ENCODE results near the gene PRMT6. TPM values are rescaled to one million over a fixed set of nuclear protein-coding genes. Genes with fewer than 3 reads are reported as not detected.

PRMT6 gene
- total RNA-seq, 1 experiment from 2014 or later = 7.3 TPM

DNA sequence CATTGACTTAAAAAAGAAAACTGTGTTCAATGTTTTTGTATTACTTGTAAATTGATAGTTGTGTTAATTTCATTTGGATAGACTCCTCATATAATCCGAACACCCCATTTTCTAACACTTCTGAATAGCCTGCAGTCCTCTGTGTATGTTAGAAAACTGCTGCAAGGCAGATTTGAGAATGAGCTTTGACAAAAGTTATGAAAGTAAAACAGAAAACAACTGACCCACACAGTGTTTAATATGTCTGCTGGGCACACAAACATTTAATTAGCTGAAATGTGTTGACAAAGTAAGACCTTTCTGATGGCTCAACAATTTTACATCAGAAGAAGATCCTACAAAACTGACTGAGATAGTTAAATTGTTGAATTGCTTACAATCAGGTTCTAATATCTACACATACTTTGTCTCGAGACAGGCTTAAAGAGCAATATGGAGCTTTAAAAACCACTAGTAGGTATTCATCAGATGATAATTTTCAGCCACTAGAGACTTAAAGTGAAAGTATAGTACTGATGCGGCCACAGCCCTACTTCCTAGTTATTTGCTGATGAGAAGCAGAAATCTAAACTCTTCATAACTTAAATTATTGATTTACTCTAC is 40.0 kb upstream of the PRMT6 start:
- Histone ChIP-seq H3K4me1 (ENCODE audit: control insufficient read depth in 1 of 2, insufficient read depth in 2 of 2, low read length in 2 of 2) (no peaks in the 10 kb centered on the region), H3K27me3 (ENCODE audit: insufficient read depth, low read length) (no peaks in the 10 kb centered on the region), H4K20me1 (ENCODE audit: insufficient read depth) (no peaks in the 10 kb centered on the region), H3K9me3 (ENCODE audit: control insufficient read depth in 1 of 2, insufficient read depth in 1 of 2, low read depth in 1 of 2, low read length in 2 of 2) (peaks cover 0 to 4% of the 10 kb centered on the region in 2 experiments; a peak in 1 of 4 replicates), H3K9ac (ENCODE audit: low read length) (no peak overlapping the region), H3K36me3 (ENCODE audit: control insufficient read depth in 1 of 2, insufficient read depth in 2 of 2, low read length in 2 of 2) (no peaks in the 10 kb centered on the region), H3K4me3 (replicated peaks in 1 of 2; ENCODE audit: low read depth in 1 of 2, low read length in 2 of 2) (no peak overlapping the region), H3K4me2 (ENCODE audit: low read length) (no peak overlapping the region), H3K79me2 (ENCODE audit: insufficient read depth, low read length) (no peaks in the 10 kb centered on the region), H3K9me2 (ENCODE audit: insufficient read depth) (no peaks in the 10 kb centered on the region), H2AFZ (ENCODE audit: low read depth, low read length, poor library complexity, severe bottlenecking) (no peak overlapping the region), H3K27ac (ENCODE audit: low read depth, low read length) (no peak overlapping the region)
- TF ChIP-seq EZH2phosphoT487 (IDR thresholded peaks at IDR 0.05; ENCODE audit: borderline replicate concordance) (no peak), POLR2A (IDR thresholded peaks at IDR 0.05; ENCODE audit: borderline replicate concordance, extremely low read depth, insufficient read depth, insufficient read length) (no peak), CEBPB (IDR thresholded peaks at IDR 0.05; ENCODE audit: low read depth) (no peak), RAD21 (IDR thresholded peaks at IDR 0.05; ENCODE audit: low read depth) (no peak), SIN3A (IDR thresholded peaks at IDR 0.05; ENCODE audit: low read depth) (no peak), EZH2 (IDR thresholded peaks at IDR 0.05) (no peak), EGR1 (IDR thresholded peaks at IDR 0.05; ENCODE audit: low read depth) (no peak), ZBTB33 (IDR thresholded peaks at IDR 0.05; ENCODE audit: extremely low read depth, insufficient replicate concordance, low read length) (no peak), REST (IDR thresholded peaks at IDR 0.05; ENCODE audit: low read depth) (no peak), JUND (IDR thresholded peaks at IDR 0.05) (no peak), ZFX (IDR thresholded peaks at IDR 0.05) (no peak), POLR2AphosphoS5 (IDR thresholded peaks at IDR 0.05; ENCODE audit: low read depth, low read length) (no peak), SRF (IDR thresholded peaks at IDR 0.05; ENCODE audit: low read depth) (no peak), SP1 (IDR thresholded peaks at IDR 0.05; ENCODE audit: low read depth) (no peak), ATF3 (IDR thresholded peaks at IDR 0.05) (no peak), ELF1 (IDR thresholded peaks at IDR 0.05; ENCODE audit: borderline replicate concordance, low read depth) (no peak)
- ATAC-seq (no peak), DNase-seq (ENCODE audit: low read depth, low spot score) (no peak)
- ChIA-PET RAD21 (ENCODE audit: low non-redundant PET in 1 of 2, low total read pairs in 2 of 2, uncharacterized antibody in 2 of 2, unreplicated experiment in 2 of 2) (no interaction called here), CTCF (no interaction called here), POLR2A (no interaction called here)
- intact Hi-C loops (cut with micrococcal nuclease) = no loop called here
- BruUV-seq (replicated peaks) = no TSS peak

Data from HCT116 (cell line).